HUES6 (cell line): Measurements from ENCODE around the gene SH3BGRL.
A peak's percentile ranks its signal among the peaks of the same experiment; 100 is the strongest.

ENCODE experiments used
- H3K27ac ChIP-seq: 2 replicates; pipeline ENCODE4 v1.7.0; 2013; ENCODE audit warnings: low read depth, mild to moderate bottlenecking, low read length, inconsistent platforms
- H3K27me3 ChIP-seq: 2 replicates; pipeline ENCODE4 v1.6.1; 2013; ENCODE audit warnings: low read length; ENCODE audit not compliant: control insufficient read depth, insufficient read depth
- H3K36me3 ChIP-seq: 2 replicates; pipeline ENCODE4 v1.6.1; 2013; ENCODE audit warnings: low read length; ENCODE audit not compliant: control insufficient read depth, insufficient read depth
- H3K4me1 ChIP-seq: 2 replicates; pipeline ENCODE4 v1.6.1; 2013; ENCODE audit warnings: low read length; ENCODE audit not compliant: control insufficient read depth, insufficient read depth
- H3K4me3 ChIP-seq: 2 replicates; pipeline ENCODE4 v1.5.1; 2013; ENCODE audit warnings: low read depth, low read length
- H3K9ac ChIP-seq: one replicate; pipeline ENCODE4 v1.6.1; 2013; ENCODE audit warnings: mild to moderate bottlenecking, low read length
- H3K9me3 ChIP-seq: 2 replicates; pipeline ENCODE4 v1.6.1; 2013; ENCODE audit warnings: low read depth, low read length; ENCODE audit not compliant: control insufficient read depth, insufficient read depth

The SH3BGRL gene

DNA sequence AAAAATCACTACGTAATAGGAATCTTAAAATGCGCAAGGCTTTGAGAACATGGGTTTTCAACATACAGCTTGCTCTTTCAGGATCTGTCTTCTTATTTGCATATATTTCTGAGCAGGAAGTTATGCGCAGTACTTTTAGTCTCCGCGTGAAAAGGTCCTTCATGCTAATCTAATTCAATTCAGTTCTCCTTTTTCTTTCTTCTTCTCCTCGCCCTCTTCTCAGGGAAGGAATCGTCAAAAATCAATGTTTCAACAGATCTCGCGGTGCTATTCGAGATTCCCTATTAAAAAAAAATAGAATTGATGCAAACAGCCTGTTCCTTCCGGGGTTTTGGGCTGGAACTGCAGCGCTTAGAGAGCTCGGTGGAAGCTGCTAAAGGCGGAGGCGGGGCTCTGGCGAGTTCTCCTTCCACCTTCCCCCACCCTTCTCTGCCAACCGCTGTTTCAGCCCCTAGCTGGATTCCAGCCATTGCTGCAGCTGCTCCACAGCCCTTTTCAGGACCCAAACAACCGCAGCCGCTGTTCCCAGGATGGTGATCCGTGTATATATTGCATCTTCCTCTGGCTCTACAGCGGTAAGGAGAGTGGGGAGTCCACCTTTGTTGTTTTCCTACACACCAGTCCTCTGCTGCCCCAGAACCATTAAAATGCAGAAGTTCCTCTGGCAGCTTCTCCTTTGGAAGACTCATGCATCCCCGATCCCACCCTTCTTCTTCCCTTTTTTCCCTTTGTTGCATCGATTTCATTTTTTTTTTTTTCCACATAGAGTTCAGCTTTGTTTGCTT is at the start of gene SH3BGRL, which contains the start of gene HMGN5:
Gene SH3BGRL, plus strand, starts transcription at position 432 of the 785 bp plus-strand sequence. Its CDS starts 99 bp downstream, at position 531.
Gene HMGN5, minus strand, starts transcription at position 243 of the 785 bp plus-strand sequence. CDS start 80,364 bp downstream, outside the sequence.
- H3K9me3 ChIP-seq, result 0 out of 2 replicates have a peak, but pooled peaks cover 2% of the 10 kb centered on the region
- H3K4me1 ChIP-seq, result peaks cover 5% of the 10 kb centered on the region; the same call in 1 of the 2 replicates
- no peaks in the 10 kb centered on the region for H3K27me3 ChIP-seq
- H3K27ac ChIP-seq, result peak within 1 kb of the TSS; percentile 78
- H3K4me3 ChIP-seq, result peak within 1 kb of the TSS; percentile 97
- peak within 1 kb of the TSS; percentile 93 for H3K9ac ChIP-seq
- H3K36me3 ChIP-seq, result no peaks in the 10 kb centered on the region

DNA sequence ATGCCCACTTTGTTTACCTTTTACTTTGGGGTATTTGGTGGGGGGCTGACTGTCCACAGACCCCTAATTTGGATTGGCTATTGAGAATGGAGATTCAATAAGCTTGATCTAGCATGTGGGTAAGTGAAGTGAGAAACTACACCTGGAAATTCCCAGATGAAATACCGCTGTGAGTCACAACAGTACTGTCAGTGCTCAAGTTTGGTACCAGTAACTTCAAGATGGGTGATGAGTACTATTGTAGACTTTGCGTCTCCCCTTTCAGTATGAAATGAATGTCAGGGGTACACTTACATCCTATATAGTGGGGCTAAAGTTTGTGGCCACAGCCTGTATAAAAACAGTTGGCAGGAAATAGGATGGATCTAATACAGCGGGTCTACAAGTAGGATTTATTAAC is 33.5 kb upstream of the SH3BGRL start:
- Histone ChIP-seq H3K27me3 (no peaks in the 10 kb centered on the region), H3K4me3 (no peak overlapping the region), H3K9me3 (no peaks in the 10 kb centered on the region; the same call in 1 of the 2 replicates), H3K9ac (no peak overlapping the region), H3K4me1 (no peaks in the 10 kb centered on the region), H3K27ac (no peak overlapping the region), H3K36me3 (no peaks in the 10 kb centered on the region)

DNA sequence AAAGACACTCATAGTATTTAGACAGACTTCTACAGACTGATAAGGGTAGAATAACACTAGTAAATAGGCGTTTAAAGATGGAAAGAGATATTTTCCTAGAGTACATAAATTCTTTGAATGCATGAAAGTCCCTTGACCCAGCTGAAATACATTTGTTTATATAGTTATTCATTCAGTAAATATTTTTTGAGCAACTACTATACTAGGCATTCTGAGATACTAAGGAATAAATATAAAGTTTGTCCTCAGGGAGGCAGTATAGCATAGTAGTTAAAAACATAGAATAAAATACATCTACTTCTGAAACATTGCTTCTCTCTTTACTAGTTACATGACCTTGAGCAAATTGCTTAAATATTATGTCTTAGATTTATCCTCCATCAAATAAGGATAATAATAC is 27.6 kb upstream of the SH3BGRL start:
- Histone ChIP-seq H3K36me3 (no peaks in the 10 kb centered on the region), H3K4me3 (no peak overlapping the region), H3K9me3 (no peaks in the 10 kb centered on the region), H3K27me3 (no peaks in the 10 kb centered on the region), H3K9ac (no peak overlapping the region), H3K27ac (no peak overlapping the region), H3K4me1 (no peaks in the 10 kb centered on the region)

DNA sequence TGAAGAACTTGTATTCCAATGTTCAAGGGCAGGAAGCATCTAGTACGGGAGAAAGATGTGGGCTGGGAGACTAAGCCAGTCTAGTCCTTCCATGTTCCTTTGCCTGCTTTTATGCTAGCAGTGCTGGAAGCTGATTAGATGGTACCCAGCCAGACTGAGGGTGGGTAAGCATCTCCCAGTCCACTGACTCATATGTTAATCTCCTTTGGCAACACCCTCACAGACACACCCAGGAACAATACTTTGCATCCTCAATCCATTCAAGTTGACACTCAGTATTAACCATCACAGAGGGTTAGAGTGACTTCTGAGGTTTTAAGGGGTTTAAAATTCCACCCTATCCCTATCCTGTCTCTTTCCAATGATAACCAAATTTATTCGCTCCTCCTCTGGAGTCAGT is 6.6 kb upstream of the SH3BGRL start:
- Histone ChIP-seq H3K9ac (no peak overlapping the region), H3K9me3 (peaks cover 4% of the 10 kb centered on the region), H3K36me3 (no peaks in the 10 kb centered on the region), H3K4me3 (no peak overlapping the region), H3K27ac (no peak overlapping the region), H3K4me1 (no peaks in the 10 kb centered on the region), H3K27me3 (no peaks in the 10 kb centered on the region)

DNA sequence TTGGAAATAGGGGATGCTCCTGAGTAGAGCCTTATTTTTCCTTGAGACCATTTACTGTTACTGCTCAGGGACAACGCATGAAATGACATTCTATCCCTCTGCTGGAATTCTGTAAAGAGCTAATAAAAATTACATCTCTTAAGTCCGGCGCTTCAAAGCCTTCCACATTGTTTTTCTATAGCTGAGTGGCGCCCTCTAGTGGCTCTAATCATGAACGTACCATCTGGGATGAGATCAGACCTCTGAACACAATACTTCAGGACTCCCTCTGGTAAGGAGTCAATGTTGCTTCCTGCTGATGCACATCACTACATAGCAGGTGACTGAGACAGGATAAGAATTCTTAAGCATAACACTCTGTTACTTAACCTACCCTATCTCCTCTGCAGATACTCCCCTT is 6.2 kb upstream of the SH3BGRL start:
- Histone ChIP-seq H3K36me3 (no peaks in the 10 kb centered on the region), H3K9me3 (peaks cover 4% of the 10 kb centered on the region), H3K9ac (no peak overlapping the region), H3K4me3 (no peak overlapping the region), H3K27ac (no peak overlapping the region), H3K4me1 (no peaks in the 10 kb centered on the region), H3K27me3 (no peaks in the 10 kb centered on the region)

DNA sequence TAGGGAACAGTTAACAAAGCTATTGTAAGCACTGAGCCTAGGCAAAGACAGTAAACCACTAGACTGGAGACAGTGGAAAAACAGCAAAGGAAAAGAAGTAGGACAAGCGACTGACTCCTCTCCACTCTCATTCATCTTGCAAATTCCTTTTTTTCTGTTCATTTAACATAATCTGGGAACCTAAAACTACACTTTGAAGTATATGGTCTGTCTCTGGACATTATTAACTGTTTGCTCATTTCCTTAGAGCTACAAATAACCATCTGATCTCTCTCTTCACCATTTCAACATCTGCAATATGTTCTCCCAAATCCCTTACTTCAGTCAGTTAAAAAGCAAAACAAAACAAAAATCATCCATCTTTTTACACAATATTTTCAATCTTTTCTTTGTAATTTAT is 831 bp upstream of the SH3BGRL start:
- peak overlapping the region; percentile 97 for H3K4me3 ChIP-seq
- H3K9ac ChIP-seq, result peak overlapping the region; percentile 93
- H3K27ac ChIP-seq, result peak overlapping the region; percentile 78; the same call in 1 of the 2 replicates
- H3K27me3 ChIP-seq, result no peaks in the 10 kb centered on the region
- H3K36me3 ChIP-seq, result no peaks in the 10 kb centered on the region
- H3K9me3 ChIP-seq, result no peaks in the 10 kb centered on the region
- H3K4me1 ChIP-seq, result peaks cover 5% of the 10 kb centered on the region; the same call in 1 of the 2 replicates

DNA sequence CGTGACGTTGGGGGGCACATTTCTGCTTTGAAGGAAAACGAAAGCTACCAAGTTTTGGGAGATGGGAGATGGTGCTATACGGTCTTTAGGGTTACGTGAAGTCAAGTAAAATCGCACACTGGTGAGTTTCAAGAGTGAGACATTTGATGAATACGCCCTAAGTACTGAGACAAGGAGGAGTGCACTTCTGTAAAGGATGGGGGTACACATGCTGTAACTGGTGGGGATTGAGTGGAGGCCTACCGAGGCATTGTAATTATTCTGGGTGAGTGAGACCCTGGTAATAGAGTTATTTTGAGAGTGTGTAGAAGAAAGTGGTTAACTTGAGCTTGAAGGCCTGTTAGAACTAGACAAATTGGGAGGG is 536 bp downstream of the SH3BGRL start:
- Histone ChIP-seq H3K9ac (peak overlapping the region; percentile 93), H3K4me3 (peak overlapping the region; percentile 97), H3K27ac (peak overlapping the region; percentile 78; the same call in 1 of the 2 replicates), H3K36me3 (no peaks in the 10 kb centered on the region), H3K4me1 (peaks cover 5% of the 10 kb centered on the region; the same call in 1 of the 2 replicates), H3K9me3 (0 out of 2 replicates have a peak, but pooled peaks cover 2% of the 10 kb centered on the region), H3K27me3 (no peaks in the 10 kb centered on the region)

DNA sequence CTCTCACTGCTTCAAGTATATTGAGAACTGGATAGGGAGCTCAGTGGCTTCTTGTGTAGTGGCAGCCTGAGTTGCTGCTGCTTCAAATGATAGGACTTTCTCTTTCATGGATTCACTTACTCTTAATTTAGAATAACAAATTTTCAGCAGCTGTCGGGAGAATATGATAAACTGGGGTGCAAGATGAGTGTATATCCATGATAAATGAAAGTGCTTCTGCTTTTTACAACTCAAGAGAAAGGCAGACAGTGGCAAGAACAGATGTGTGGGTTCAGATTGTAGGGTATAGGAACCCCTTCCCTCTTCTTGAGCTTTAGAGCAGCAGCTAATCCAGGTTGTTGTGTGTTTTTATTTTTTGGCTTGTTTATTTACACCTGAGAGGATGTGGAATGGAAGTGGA is 1.0 kb downstream of the SH3BGRL start:
- Histone ChIP-seq H3K9me3 (0 out of 2 replicates have a peak, but pooled peaks cover 2% of the 10 kb centered on the region), H3K36me3 (no peaks in the 10 kb centered on the region), H3K4me1 (peaks cover 5% of the 10 kb centered on the region; the same call in 1 of the 2 replicates), H3K9ac (no peak overlapping the region), H3K27me3 (no peaks in the 10 kb centered on the region), H3K27ac (no peak overlapping the region), H3K4me3 (peak overlapping the region; percentile 97)

DNA sequence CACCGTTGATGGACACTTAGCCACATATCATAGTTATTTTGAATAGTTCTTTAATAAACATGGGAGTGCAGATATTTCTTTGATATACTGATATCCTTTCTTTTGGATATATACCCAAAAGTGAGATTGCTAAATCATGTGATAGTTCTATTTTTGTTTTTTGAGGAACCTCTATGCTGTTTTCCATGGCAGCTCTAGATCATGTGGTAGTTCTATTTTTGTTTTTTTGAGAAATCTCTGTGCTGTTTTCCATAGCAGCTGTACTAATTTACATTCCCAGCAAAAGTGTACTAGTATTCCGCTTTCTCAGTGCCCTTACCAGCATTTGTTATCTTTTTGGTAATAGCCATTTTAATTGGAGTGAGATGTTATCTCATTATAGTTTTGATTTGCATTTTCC is 3.6 kb downstream of the SH3BGRL start:
- Histone ChIP-seq H3K27me3 (no peaks in the 10 kb centered on the region), H3K4me3 (no peak overlapping the region), H3K36me3 (no peaks in the 10 kb centered on the region), H3K9ac (no peak overlapping the region), H3K4me1 (peaks cover 5% of the 10 kb centered on the region; the same call in 1 of the 2 replicates), H3K9me3 (0 out of 2 replicates have a peak, but pooled peaks cover 2% of the 10 kb centered on the region), H3K27ac (no peak overlapping the region)

DNA sequence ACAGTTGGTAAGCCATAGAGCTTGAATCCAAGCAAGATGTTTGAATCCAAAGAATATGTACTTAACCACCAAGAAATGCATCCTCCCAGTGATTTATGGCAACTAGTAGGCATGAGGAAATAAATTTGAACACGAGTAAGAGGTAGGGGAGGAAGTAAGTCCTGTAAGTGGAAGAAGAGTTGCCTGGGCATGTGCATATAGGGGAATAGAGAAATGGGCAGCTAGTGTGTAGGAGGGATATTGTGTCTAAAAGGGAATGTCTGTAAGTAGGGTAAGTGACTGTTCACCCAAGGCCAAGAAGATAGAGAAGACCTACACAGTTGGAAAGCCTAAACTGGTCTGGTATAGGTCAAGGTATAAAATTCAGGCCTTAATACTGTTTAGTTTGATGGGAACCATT is 4.6 kb downstream of the SH3BGRL start:
- H3K27ac ChIP-seq, result no peak overlapping the region
- no peak overlapping the region for H3K9ac ChIP-seq
- no peaks in the 10 kb centered on the region for H3K36me3 ChIP-seq
- H3K27me3 ChIP-seq, result no peaks in the 10 kb centered on the region
- no peaks in the 10 kb centered on the region; the same call in 1 of the 2 replicates for H3K4me1 ChIP-seq
- no peak overlapping the region for H3K4me3 ChIP-seq
- 0 out of 2 replicates have a peak, but pooled peaks cover 2% of the 10 kb centered on the region for H3K9me3 ChIP-seq

DNA sequence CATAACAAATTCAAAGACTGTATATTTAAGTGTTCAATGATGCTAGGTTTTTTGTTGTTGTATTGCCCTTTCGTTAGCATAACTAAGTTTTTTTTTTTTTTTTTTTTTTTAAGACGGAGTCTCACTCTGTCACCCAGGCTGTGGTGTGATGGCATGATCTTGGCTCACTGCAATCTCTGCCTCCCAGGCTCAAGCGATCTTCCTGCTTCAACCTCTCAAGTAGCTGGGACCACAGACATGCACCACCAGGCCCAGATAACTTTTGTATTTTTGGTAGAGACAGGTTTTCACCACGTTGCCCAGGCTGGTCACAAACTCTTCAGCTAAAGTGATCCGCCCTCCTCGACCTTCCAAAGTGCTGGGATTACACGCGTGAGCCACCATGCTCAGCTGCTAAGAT is 7.0 kb downstream of the SH3BGRL start:
- Histone ChIP-seq H3K36me3 (no peaks in the 10 kb centered on the region), H3K4me3 (no peak overlapping the region), H3K27ac (no peak overlapping the region), H3K27me3 (no peaks in the 10 kb centered on the region), H3K4me1 (no peaks in the 10 kb centered on the region), H3K9ac (no peak overlapping the region), H3K9me3 (0 out of 2 replicates have a peak, but pooled peaks cover 2% of the 10 kb centered on the region)
